Kidney epithelial cell (primary cell): ENCODE data around the gene MDH2. TPM values are rescaled to one million over a fixed set of nuclear protein-coding genes. Genes with fewer than 3 reads are reported as not detected.
"Not testable (repeated sequence)": the region's sequence is repeated elsewhere in the genome, so short reads cannot be mapped to it uniquely, and the experiment has no call there.

Experiments
- DNase-seq: peaks from one replicate; pipeline ENCODE4 v3.0.0-alpha.2; 2010; ENCODE audit warnings: low read depth
- H3K27me3 ChIP-seq: 2 replicates; pipeline ENCODE4 v1.6.0; 2011; ENCODE audit warnings: low read length; ENCODE audit not compliant: control insufficient read depth, insufficient read depth
- H3K36me3 ChIP-seq: 2 replicates; pipeline ENCODE4 v1.5.1; 2011; ENCODE audit warnings: low read length; ENCODE audit not compliant: control insufficient read depth, insufficient read depth
- H3K4me3 ChIP-seq: 2 replicates; pipeline ENCODE4 v1.5.1; 2011; ENCODE audit warnings: low read depth, mild to moderate bottlenecking, control low read depth, low read length
- total RNA-seq: library from RNA; depleted of rRNA; stranded (reverse); fragments of >200 nt; gene quantifications from 2 replicates; pipeline ENCODE4 v1.2.3, GENCODE V29; 2015
- TF ChIP-seq, protein P1 (sequence below): IDR thresholded peaks from 2 replicates; pipeline ENCODE4 v1.5.1; 2011; ENCODE audit warnings: mild to moderate bottlenecking, moderate library complexity, low read length, control low read depth, inconsistent platforms; ENCODE audit not compliant: insufficient read depth, poor library complexity, severe bottlenecking

Gene MDH2
- total RNA-seq, 1 donor from 2014 or later = 109 TPM

GRCh38 chr7:76106893-76107292 is 59.0 kb downstream of the MDH2 start:
- Histone ChIP-seq H3K36me3 (no peaks in the 10 kb centered on the region), H3K4me3 (no peak overlapping the region), H3K27me3 (no peaks in the 10 kb centered on the region)
- no peak for DNase-seq
- TF ChIP-seq, protein P1, sequence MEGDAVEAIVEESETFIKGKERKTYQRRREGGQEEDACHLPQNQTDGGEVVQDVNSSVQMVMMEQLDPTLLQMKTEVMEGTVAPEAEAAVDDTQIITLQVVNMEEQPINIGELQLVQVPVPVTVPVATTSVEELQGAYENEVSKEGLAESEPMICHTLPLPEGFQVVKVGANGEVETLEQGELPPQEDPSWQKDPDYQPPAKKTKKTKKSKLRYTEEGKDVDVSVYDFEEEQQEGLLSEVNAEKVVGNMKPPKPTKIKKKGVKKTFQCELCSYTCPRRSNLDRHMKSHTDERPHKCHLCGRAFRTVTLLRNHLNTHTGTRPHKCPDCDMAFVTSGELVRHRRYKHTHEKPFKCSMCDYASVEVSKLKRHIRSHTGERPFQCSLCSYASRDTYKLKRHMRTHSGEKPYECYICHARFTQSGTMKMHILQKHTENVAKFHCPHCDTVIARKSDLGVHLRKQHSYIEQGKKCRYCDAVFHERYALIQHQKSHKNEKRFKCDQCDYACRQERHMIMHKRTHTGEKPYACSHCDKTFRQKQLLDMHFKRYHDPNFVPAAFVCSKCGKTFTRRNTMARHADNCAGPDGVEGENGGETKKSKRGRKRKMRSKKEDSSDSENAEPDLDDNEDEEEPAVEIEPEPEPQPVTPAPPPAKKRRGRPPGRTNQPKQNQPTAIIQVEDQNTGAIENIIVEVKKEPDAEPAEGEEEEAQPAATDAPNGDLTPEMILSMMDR = no peak

GRCh38 chr7:76108540-76109233 is 60.8 kb downstream of the MDH2 start:
- Histone ChIP-seq H3K36me3 (no peaks in the 10 kb centered on the region), H3K27me3 (no peaks in the 10 kb centered on the region), H3K4me3 (no peak overlapping the region)
- no peak for DNase-seq
- TF ChIP-seq, protein P1 = no peak

- H3K27me3 ChIP-seq, DNase-seq, H3K36me3 ChIP-seq, H3K4me3 ChIP-seq: not testable (repeated sequence)
Observed at GRCh38 chr7:76113042-76113630, 65.2 kb downstream of the MDH2 start.

- not testable (repeated sequence) for DNase-seq, H3K27me3 ChIP-seq, H3K36me3 ChIP-seq, H3K4me3 ChIP-seq
Observed at GRCh38 chr7:76114742-76115141, 66.8 kb downstream of the MDH2 start.

Other genes with a start within 250 kb of the MDH2 start
- not detected in 2 replicates for gene CCL24, start 234.3 kb upstream of the MDH2 start, total RNA-seq
- 60.0 and 71.7 TPM in 2 replicates for gene RHBDD2, start 169.1 kb upstream of the MDH2 start, total RNA-seq
- 74.0 and 88.0 TPM in 2 replicates for gene POR, start 133.0 kb upstream of the MDH2 start, total RNA-seq
- gene TMEM120A, start 53.5 kb upstream of the MDH2 start, total RNA-seq = 17.4 and 24.2 TPM in 2 replicates
- 58.1 and 71.7 TPM in 2 replicates for gene STYXL1, start 106 bp upstream of the MDH2 start, total RNA-seq
- 0.21 TPM in 1 of 2 replicates, not detected in the other for gene SRRM3, start 153.8 kb downstream of the MDH2 start, total RNA-seq